ENCODE results near the gene DYNC2H1.

The DYNC2H1 gene, protein sequence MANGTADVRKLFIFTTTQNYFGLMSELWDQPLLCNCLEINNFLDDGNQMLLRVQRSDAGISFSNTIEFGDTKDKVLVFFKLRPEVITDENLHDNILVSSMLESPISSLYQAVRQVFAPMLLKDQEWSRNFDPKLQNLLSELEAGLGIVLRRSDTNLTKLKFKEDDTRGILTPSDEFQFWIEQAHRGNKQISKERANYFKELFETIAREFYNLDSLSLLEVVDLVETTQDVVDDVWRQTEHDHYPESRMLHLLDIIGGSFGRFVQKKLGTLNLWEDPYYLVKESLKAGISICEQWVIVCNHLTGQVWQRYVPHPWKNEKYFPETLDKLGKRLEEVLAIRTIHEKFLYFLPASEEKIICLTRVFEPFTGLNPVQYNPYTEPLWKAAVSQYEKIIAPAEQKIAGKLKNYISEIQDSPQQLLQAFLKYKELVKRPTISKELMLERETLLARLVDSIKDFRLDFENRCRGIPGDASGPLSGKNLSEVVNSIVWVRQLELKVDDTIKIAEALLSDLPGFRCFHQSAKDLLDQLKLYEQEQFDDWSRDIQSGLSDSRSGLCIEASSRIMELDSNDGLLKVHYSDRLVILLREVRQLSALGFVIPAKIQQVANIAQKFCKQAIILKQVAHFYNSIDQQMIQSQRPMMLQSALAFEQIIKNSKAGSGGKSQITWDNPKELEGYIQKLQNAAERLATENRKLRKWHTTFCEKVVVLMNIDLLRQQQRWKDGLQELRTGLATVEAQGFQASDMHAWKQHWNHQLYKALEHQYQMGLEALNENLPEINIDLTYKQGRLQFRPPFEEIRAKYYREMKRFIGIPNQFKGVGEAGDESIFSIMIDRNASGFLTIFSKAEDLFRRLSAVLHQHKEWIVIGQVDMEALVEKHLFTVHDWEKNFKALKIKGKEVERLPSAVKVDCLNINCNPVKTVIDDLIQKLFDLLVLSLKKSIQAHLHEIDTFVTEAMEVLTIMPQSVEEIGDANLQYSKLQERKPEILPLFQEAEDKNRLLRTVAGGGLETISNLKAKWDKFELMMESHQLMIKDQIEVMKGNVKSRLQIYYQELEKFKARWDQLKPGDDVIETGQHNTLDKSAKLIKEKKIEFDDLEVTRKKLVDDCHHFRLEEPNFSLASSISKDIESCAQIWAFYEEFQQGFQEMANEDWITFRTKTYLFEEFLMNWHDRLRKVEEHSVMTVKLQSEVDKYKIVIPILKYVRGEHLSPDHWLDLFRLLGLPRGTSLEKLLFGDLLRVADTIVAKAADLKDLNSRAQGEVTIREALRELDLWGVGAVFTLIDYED (N-terminal part only)

DNA sequence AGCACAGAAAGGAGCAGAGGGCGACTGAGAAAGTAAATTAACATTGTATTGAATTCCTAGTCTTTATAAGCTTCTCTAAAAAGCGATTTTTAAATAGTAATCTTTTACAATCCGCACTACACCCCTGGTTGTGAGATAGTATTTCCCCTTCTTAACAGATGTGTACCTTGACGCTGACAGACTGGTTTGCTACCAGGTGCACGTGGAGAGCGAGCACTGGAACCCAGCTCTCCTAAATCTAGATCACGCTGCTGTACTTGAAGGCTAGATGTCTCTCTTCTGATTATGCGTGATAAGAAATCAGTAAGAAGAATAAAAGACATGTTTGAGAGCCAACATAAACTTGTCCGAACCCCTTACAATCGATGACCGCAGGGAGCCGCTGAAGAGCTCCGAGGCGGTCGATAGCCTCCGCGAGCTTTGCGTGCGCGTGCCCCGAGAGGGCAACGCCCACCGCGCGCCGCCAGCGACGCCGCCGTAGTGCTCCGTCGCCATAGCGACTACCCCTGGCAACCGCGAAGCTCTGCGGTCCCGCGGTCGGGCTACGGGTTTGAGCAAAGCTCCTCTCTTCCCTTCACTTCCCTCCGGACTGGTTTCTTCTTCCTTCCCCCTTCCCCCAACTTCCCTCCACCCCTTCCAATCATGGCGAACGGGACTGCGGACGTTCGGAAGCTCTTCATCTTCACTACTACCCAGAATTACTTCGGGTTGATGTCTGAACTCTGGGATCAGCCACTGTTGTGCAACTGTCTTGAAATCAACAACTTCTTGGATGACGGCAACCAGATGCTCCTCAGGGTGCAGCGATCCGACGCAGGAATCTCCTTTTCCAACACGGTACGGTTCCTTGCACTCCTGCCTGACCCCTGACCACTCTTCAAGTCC is at the start of gene DYNC2H1:
Gene DYNC2H1, plus strand, starts transcription at position 494 of the 885 bp plus-strand sequence. Its CDS starts 149 bp downstream, at position 643.
- Mint-ChIP-seq H3K4me3 (peak within 1 kb of the TSS; percentile 92 to 97), H3K27ac (peak within 1 kb of the TSS; percentile 83), H3K4me1 (peaks cover 5 to 9% of the 10 kb centered on the region in 2 donors), H3K27me3 (peaks cover 0 to 7% of the 10 kb centered on the region in 2 donors), H3K36me3 (no peaks in the 10 kb centered on the region), H3K9me3 (no peaks in the 10 kb centered on the region)
- DNase-seq (peak; percentile 82), ATAC-seq (replicated peaks) (peak; percentile 97 to 98)

DNA sequence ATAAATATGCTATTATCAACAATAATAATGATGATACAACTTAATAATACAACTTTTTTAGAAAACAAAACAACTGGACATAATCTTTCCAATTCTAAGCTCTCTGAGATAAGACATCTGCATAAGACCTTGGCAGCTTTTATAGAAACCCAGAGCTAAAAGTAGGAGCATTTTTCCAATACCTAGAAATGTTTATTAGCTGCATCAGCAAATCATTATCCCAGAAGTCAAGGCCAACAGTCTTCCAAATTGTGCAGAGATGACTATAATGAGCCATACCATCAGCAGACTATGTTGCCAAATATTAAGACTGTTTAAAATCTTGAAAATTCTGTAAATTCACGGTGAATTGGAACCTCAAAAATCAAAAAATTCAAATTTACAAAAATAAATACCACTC is 47.6 kb upstream of the DYNC2H1 start:
- DNase-seq (no peak), ATAC-seq (replicated peaks) (no peak)
- Mint-ChIP-seq H3K27ac (no peak overlapping the region), H3K27me3 (no peaks in the 10 kb centered on the region), H3K9me3 (no peaks in the 10 kb centered on the region), H3K4me3 (no peak overlapping the region), H3K36me3 (peaks cover 19 to 22% of the 10 kb centered on the region in 2 donors), H3K4me1 (no peaks in the 10 kb centered on the region)

DNA sequence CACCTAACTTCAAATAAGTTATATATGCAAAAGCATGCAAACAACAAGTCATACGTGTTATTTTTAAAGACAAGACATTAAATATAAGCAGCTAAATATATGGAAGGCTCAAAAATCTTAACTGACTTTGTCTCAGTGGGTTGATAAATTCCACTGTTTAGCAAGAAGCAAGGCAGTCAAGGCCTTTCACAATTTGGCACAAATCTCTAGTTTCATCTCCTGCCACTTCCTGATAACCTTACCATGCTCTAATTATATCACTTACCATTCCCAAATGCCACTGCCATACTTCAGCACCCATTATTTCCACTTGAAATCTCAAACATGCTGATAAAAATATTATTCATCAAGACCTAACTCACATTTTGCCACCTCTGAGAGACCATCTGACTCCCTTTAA is 42.1 kb upstream of the DYNC2H1 start:
- Mint-ChIP-seq H3K9me3 (peaks cover 0 to 2% of the 10 kb centered on the region in 2 donors), H3K27ac (no peak overlapping the region), H3K27me3 (no peaks in the 10 kb centered on the region), H3K4me1 (peaks cover 24 to 35% of the 10 kb centered on the region in 2 donors), H3K4me3 (no peak overlapping the region), H3K36me3 (peaks cover 45 to 57% of the 10 kb centered on the region in 2 donors)
- DNase-seq: no peak
- ATAC-seq (replicated peaks): no peak

DNA sequence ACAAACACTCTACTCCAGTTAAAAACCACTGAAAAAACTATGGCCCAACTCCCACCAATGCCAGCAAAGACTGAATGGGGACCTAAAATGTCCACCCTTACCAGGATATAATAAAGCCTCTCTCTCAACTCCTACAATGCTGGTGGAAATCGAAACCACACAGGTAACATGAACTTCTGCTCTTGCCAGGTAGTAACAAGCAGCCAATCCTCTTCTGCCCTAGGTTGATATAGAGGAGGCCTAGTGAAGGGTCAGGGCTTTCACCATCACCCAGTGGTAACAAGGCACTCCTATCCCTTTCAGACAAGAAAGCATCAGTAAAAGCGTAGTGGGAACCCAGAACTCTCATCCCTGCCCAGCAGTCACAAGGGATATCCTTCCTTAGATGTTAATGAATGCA is 39.9 kb upstream of the DYNC2H1 start:
- DNase-seq (no peak), ATAC-seq (replicated peaks) (no peak)
- Mint-ChIP-seq H3K27ac (peak overlapping the region; percentile 37), H3K36me3 (peaks cover 50 to 63% of the 10 kb centered on the region in 2 donors), H3K4me1 (peaks cover 28 to 35% of the 10 kb centered on the region in 2 donors), H3K4me3 (no peak overlapping the region), H3K9me3 (peaks cover 0 to 2% of the 10 kb centered on the region in 2 donors), H3K27me3 (no peaks in the 10 kb centered on the region)

DNA sequence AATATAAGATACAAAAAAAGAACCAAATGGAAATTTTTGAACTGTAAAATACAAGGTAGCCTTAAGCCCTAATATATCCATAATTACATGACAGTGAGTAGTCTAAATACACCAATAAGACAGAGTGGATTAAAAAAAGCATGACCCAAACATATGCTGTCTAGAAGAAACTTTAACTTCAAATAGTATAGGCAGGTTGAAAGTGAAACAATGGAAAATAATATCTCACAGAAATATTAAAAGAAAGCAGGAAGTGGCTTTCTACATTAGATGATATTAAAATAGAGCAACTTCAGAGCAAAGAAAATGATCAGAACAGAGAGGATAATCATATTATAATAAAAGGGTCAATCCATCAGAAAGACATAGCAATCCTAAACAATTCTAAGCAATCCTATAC is 39.1 kb upstream of the DYNC2H1 start:
- peak overlapping the region; percentile 17 for H3K27ac Mint-ChIP-seq
- H3K27me3 Mint-ChIP-seq: no peaks in the 10 kb centered on the region
- DNase-seq (no peak), ATAC-seq (replicated peaks) (peak; percentile 56 to 58)
- peaks cover 54 to 70% of the 10 kb centered on the region in 2 donors for H3K36me3 Mint-ChIP-seq
- H3K9me3 Mint-ChIP-seq: peaks cover 0 to 2% of the 10 kb centered on the region in 2 donors
- peak overlapping the region in 1 of 2 donors; percentile 36 for H3K4me3 Mint-ChIP-seq
- H3K4me1 Mint-ChIP-seq: peaks cover 28 to 35% of the 10 kb centered on the region in 2 donors

DNA sequence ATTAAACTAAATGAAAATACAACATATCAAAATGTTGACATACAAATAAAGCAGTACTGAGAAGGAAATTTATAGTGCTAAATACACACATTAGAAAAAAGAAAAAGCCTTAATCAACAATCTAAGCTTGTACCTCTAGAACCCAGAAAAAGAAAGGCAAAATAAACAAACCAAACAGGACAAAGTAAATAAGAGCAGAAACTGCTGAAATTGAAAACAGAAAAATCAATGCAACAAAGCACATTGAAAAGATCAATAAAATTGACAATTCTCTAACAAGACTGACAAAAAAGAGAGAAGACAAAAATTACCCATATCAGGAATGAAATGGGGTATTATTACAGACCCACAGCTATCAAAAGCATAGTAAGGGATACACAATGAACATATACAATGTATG is 38.2 kb upstream of the DYNC2H1 start:
- Mint-ChIP-seq H3K36me3 (peaks cover 55 to 71% of the 10 kb centered on the region in 2 donors), H3K27ac (no peak overlapping the region), H3K27me3 (no peaks in the 10 kb centered on the region), H3K9me3 (peaks cover 0 to 2% of the 10 kb centered on the region in 2 donors), H3K4me3 (peak overlapping the region in 1 of 2 donors; percentile 36), H3K4me1 (peaks cover 28 to 35% of the 10 kb centered on the region in 2 donors)
- ATAC-seq (replicated peaks): no peak
- DNase-seq: no peak

DNA sequence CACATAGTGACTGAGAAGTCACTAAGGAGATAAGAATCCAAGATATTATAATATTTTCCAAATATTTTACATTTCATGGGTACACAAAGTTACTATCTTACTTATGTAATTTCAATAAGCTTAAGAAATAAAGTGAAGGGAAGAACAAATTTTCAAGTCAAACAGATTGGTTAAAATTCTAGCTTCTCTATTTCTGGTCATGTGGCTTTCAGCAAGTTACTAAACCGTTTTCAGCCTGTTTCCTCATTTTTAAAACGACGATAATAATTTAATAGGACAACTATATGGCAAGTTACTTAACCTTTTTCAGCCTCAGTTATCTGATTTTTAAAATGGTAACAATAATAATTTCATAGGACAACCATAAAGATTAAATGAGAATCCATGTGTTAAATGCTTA is 32.9 kb upstream of the DYNC2H1 start:
- no peak overlapping the region for H3K4me3 Mint-ChIP-seq
- no peak overlapping the region for H3K27ac Mint-ChIP-seq
- no peak for ATAC-seq (replicated peaks)
- peaks cover 9 to 14% of the 10 kb centered on the region in 2 donors for H3K4me1 Mint-ChIP-seq
- no peaks in the 10 kb centered on the region for H3K27me3 Mint-ChIP-seq
- H3K36me3 Mint-ChIP-seq: peaks cover 51 to 64% of the 10 kb centered on the region in 2 donors
- no peaks in the 10 kb centered on the region for H3K9me3 Mint-ChIP-seq
- no peak for DNase-seq

DNA sequence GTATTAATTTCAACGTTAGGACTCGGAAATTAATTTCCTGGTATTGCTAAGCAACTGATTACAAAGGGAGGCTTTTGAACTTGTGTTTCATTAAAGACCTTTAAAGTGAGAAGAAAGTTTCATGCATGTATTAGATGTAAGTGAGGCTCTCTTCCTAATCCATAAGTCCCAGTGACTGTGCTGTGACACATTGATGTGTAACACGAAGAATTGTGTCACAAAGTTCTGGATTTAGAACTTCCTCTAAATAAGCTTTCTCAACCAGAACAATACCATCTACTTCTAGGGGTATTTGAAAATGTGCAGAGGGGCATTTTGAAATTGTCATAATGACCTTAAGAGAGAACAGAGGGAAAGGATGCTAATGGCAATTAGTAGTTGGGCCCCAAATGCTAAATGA is 31.7 kb upstream of the DYNC2H1 start:
- H3K4me3 Mint-ChIP-seq: no peak overlapping the region
- DNase-seq (no peak), ATAC-seq (replicated peaks) (no peak)
- peaks cover 8 to 14% of the 10 kb centered on the region in 2 donors for H3K4me1 Mint-ChIP-seq
- H3K27ac Mint-ChIP-seq: no peak overlapping the region
- no peaks in the 10 kb centered on the region for H3K27me3 Mint-ChIP-seq
- peaks cover 47 to 58% of the 10 kb centered on the region in 2 donors for H3K36me3 Mint-ChIP-seq
- H3K9me3 Mint-ChIP-seq: no peaks in the 10 kb centered on the region

DNA sequence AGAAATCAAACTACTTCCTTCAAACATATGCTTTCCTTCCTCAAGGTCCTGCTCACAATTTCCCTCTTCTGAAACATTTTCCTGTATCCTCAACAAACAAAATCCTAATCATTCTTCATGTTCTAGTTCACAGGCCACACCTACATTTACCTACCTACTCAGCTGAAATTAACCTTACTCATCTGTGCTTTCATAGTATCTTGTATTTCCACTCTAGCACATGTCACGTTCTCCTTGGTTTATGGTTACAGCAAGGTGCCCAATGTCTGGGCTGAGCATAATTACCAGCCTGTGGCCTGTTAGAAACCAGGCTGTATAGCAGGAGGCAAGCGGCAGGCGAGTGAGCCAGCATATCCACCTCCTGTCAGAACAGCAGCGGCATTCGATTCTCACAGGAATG is 30.5 kb upstream of the DYNC2H1 start:
- Mint-ChIP-seq H3K27me3 (no peaks in the 10 kb centered on the region), H3K4me1 (peaks cover 8 to 14% of the 10 kb centered on the region in 2 donors), H3K9me3 (no peaks in the 10 kb centered on the region), H3K27ac (no peak overlapping the region), H3K36me3 (peaks cover 42 to 50% of the 10 kb centered on the region in 2 donors), H3K4me3 (no peak overlapping the region)
- DNase-seq: no peak
- ATAC-seq (replicated peaks): no peak

DNA sequence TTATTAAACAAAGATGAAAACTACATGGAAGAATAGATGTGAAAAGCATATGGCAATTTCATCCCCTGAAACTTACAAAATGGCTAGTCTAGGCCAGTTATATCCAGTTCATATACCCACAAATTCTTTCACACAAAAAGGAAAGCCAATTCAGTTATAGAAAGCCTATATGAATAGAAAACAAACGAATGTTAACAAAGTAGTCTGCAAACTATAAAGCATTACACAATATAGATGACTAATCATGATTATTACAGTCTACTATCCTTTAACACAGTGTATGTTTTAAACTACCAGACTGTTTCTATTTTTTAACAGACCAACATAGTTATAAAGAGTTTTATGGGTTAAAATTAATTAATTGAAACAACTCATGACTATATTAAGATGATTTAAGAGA is 29.4 kb upstream of the DYNC2H1 start:
- H3K4me1 Mint-ChIP-seq: peaks cover 5 to 14% of the 10 kb centered on the region in 2 donors
- H3K9me3 Mint-ChIP-seq: no peaks in the 10 kb centered on the region
- H3K27ac Mint-ChIP-seq: no peak overlapping the region
- no peak for DNase-seq
- no peak for ATAC-seq (replicated peaks)
- H3K36me3 Mint-ChIP-seq: peaks cover 33 to 41% of the 10 kb centered on the region in 2 donors
- H3K27me3 Mint-ChIP-seq: no peaks in the 10 kb centered on the region
- H3K4me3 Mint-ChIP-seq: no peak overlapping the region

DNA sequence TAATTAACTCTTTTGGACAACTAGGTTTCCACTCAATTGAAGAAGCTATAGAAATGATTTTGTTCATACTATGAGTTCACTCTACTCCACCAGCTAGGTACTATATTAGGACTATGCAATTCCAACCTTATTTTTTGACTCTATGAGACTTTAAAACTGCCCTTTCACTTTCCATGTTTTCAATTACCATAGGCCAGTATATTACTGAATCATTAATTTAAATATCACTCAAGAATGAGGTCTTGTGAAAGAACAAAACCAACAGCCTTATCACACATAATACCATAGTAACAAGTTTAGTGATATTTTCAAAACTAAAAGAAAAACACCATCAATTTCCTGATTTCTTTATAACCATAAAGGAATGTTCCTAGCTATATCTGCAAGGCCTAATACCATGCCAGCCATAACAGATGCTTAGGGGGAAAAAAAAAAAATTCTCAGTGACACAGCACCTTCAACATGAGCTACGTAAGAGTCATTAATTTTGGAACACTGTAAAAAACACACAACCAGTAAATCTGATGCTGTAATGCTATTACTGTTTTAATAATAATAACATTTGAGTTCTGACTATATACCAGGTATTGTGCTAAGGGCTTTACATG is 23.4 kb upstream of the DYNC2H1 start:
- DNase-seq: no peak
- Mint-ChIP-seq H3K27me3 (no peaks in the 10 kb centered on the region), H3K9me3 (no peaks in the 10 kb centered on the region), H3K4me1 (peaks cover 2 to 13% of the 10 kb centered on the region in 2 donors), H3K27ac (no peak overlapping the region), H3K36me3 (peaks cover 5 to 8% of the 10 kb centered on the region in 2 donors), H3K4me3 (no peak overlapping the region)
- ATAC-seq (replicated peaks): no peak

DNA sequence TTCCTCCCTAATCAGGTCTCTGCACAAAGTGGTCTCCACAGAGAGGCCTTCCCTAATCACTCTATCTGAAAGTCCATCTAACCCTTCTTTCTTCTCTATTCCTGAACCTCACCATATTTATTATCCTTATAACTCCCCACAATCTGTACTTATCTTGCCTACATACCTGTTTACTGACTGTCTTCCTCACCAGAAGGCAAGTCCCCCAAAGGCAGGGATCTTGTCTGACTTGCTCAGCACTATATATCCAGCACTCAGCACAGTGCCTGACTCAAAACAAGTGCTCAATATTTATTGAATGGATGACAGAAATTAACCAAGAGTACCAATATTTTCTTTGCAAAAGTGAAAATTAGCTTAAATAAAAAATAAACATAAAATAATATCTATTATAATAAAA is 22.8 kb upstream of the DYNC2H1 start:
- H3K9me3 Mint-ChIP-seq: no peaks in the 10 kb centered on the region
- H3K27ac Mint-ChIP-seq: peak overlapping the region; percentile 15
- DNase-seq (no peak), ATAC-seq (replicated peaks) (no peak)
- peaks cover 5 to 8% of the 10 kb centered on the region in 2 donors for H3K36me3 Mint-ChIP-seq
- H3K4me1 Mint-ChIP-seq: peaks cover 2 to 16% of the 10 kb centered on the region in 2 donors
- no peaks in the 10 kb centered on the region for H3K27me3 Mint-ChIP-seq
- H3K4me3 Mint-ChIP-seq: no peak overlapping the region
